ENCODE measurements around the gene MCAM. TPM values are rescaled to one million over a fixed set of nuclear protein-coding genes. Genes with fewer than 3 reads are reported as not detected.

Gene MCAM
- total and polyA plus RNA-seq, 2 donors (not counting 3 experiments of a cell fraction or from before 2014, with no cell fraction given) = 1,027 to 2,543 TPM

- H3K36me3 ChIP-seq (ENCODE audit: control insufficient read depth in 2 of 2, extremely low read depth in 1 of 2, insufficient read depth in 2 of 2, low read length in 2 of 2) = peaks cover 0 to 3% of the 10 kb centered on the region in 2 experiments
- H3K4me1 ChIP-seq (ENCODE audit: control insufficient read depth, extremely low read depth, insufficient read depth, low read length) = peaks cover 15% of the 10 kb centered on the region
- dilution Hi-C loops (cut with MboI; ENCODE audit: extremely low pct_ligation_motif_present, low sequenced_read_pairs) = no loop called here
- H3K4me3 ChIP-seq (replicated peaks in 1 of 3; ENCODE audit: insufficient read depth in 1 of 3, low read depth in 1 of 3, low read length in 3 of 3) = no peak overlapping the region
- no peak for TF ChIP-seq JUN (IDR thresholded peaks at IDR 0.05; ENCODE audit: borderline replicate concordance, insufficient read depth, insufficient read length, low read depth)
- no peak for TF ChIP-seq POLR2AphosphoS5 (IDR thresholded peaks at IDR 0.05; ENCODE audit: insufficient read depth, low read depth, low read length)
- TF ChIP-seq FOS (IDR thresholded peaks at IDR 0.05; ENCODE audit: borderline replicate concordance, insufficient read depth, low read length) = no peak
- TF ChIP-seq MAX (IDR thresholded peaks at IDR 0.05; ENCODE audit: insufficient read depth, insufficient read length) = no peak
- TF ChIP-seq CTCF (IDR thresholded peaks at IDR 0.05; ENCODE audit: extremely low read depth in 1 of 2, insufficient read depth in 1 of 2, low read depth in 1 of 2, low read length in 2 of 2) = no peak
- TF ChIP-seq EZH2 (IDR thresholded peaks at IDR 0.05; ENCODE audit: borderline replicate concordance, low read depth, low read length, severe bottlenecking) = no peak
- no peak for TF ChIP-seq POLR2A (IDR thresholded peaks at IDR 0.05; ENCODE audit: low read depth, low read length)
- TF ChIP-seq GATA2 (IDR thresholded peaks at IDR 0.05; ENCODE audit: insufficient read depth, insufficient read length, low read depth, low read length) = no peak
- TF ChIP-seq MYC (IDR thresholded peaks at IDR 0.05; ENCODE audit: low read depth, low read length) = no peak
- no peaks in the 10 kb centered on the region for H4K20me1 ChIP-seq (replicated peaks; ENCODE audit: control insufficient read depth, extremely low read depth, insufficient read depth, low read length)
- FAIRE-seq (no peak), DNase-seq (ENCODE audit: low read depth, low spot score) (no peak)
- no peak overlapping the region for H2AFZ ChIP-seq (ENCODE audit: low read depth, low read length)
- no peaks in the 10 kb centered on the region for H3K9me1 ChIP-seq (replicated peaks; ENCODE audit: control insufficient read depth, extremely low read depth, insufficient read depth, low read length)
- H3K9ac ChIP-seq (replicated peaks; ENCODE audit: extremely low read depth, insufficient read depth, low read length) = no peak overlapping the region
- CTCF ChIA-PET = no interaction called here
- H3K79me2 ChIP-seq (ENCODE audit: control insufficient read depth, insufficient read depth, low read length) = peaks cover 56% of the 10 kb centered on the region
- intact Hi-C loops (cut with micrococcal nuclease) = no loop called here
- H3K27me3 ChIP-seq (ENCODE audit: control insufficient read depth in 2 of 2, insufficient read depth in 2 of 2, low read length in 2 of 2) = no peaks in the 10 kb centered on the region
- H3K4me2 ChIP-seq (ENCODE audit: insufficient read depth, low read length) = no peak overlapping the region
- BruUV-seq (replicated peaks) = no TSS peak
- no peaks in the 10 kb centered on the region for H3K9me3 ChIP-seq (replicated peaks; ENCODE audit: control insufficient read depth, insufficient read depth, low read length)
- POLR2A ChIA-PET = no interaction called here
- no peak overlapping the region for H3K27ac ChIP-seq (ENCODE audit: insufficient read depth, low read depth, low read length)
Observed at GRCh38 chr11:119267645-119268044, 49.3 kb downstream of the MCAM start.

Measured in endothelial cell of umbilical vein (primary cell).